HL-60 (cell line): ENCODE measurements around the gene TMEM156.

Experiments used
- CTCF ChIP-seq: IDR thresholded peaks from one replicate; pipeline ENCODE4 v1.5.1; 2011; ENCODE audit warnings: low read length, control low read depth, inconsistent platforms; ENCODE audit not compliant: insufficient read depth
- POLR2AphosphoS5 ChIP-seq: IDR thresholded peaks from 2 replicates; pipeline ENCODE4 v1.6.1; 2012; ENCODE audit warnings: low read depth
- REST ChIP-seq: IDR thresholded peaks from 2 replicates; pipeline ENCODE4 v1.6.1; 2012; ENCODE audit warnings: low read depth; ENCODE audit not compliant: insufficient replicate concordance

GRCh38 chr4:39050590-39050989 lies 18.4 kb upstream of the TMEM156 start:
- TF ChIP-seq CTCF (no peak), POLR2AphosphoS5 (no peak), REST (no peak)
